Measurements from ENCODE around the gene GNG2.
A peak's percentile ranks its signal among the peaks of the same experiment; 100 is the strongest.

- TF ChIP-seq CTCF (IDR thresholded peaks at IDR 0.05) (no peak), POLR2A (IDR thresholded peaks at IDR 0.05) (peak in 1 of 2 donors; percentile 70)
These were observed at the start of gene GNG2 for GRCh38 chr14:51860164-51860824.

Data from suprapubic skin (tissue), 3 donors.